Adrenal gland (tissue), 12 donors: Measurements from ENCODE around the gene SLC1A1. TPM values are rescaled to one million over a fixed set of nuclear protein-coding genes. Genes with fewer than 3 reads are reported as not detected.

Experiments
- DNase-seq, 7 donors: peaks; one replicate each; pipeline ENCODE4 v3.0.0-alpha.2; 2019 to 2020
- H3K27ac ChIP-seq, 5 donors: fragments of 200-600 bp; sonication (generic) in 4 of 5; 1 replicate in 3 of 5; 2 replicates in 2 of 5; pipeline versions ENCODE4 v1.5.1 to v1.8.0; 2016 to 2020; ENCODE audit warnings: mild to moderate bottlenecking in 1 of 5
- H3K27me3 ChIP-seq: fragments of 200-600 bp; 2 replicates; pipeline ENCODE4 v1.8.0; 2021
- H3K36me3 ChIP-seq, 2 donors: fragments of 200-600 bp; replicated peaks in 1 of 2; 1 replicate in 1 of 2; 2 replicates in 1 of 2; pipeline versions ENCODE4 v1.5.1 to v1.8.0; 2018 to 2022
- H3K4me1 ChIP-seq, 2 donors: fragments of 200-600 bp; replicated peaks in 1 of 2; 1 replicate in 1 of 2; 2 replicates in 1 of 2; pipeline versions ENCODE4 v1.5.1 to v1.8.0; 2018 to 2021
- H3K4me3 ChIP-seq, 4 donors: fragments of 200-600 bp; sonication (generic) in 3 of 4; one replicate each; pipeline ENCODE4 v1.5.1; 2016 to 2018
- H3K9me3 ChIP-seq, 3 donors: fragments of 200-600 bp; sonication (generic) in 1 of 3; replicated peaks in 1 of 3; 1 replicate in 2 of 3; 2 replicates in 1 of 3; pipeline versions ENCODE4 v1.5.1 to v1.8.0; 2016 to 2021
- CTCF ChIP-seq, 6 experiments: fragments of 450-650 bp in 4 of 6; fragments of 200-600 bp in 2 of 6; sonication (generic) in 1 of 6; IDR thresholded peaks; 1 replicate in 5 of 6; 2 replicates in 1 of 6; pipeline versions ENCODE4 v1.5.1 to v1.8.0; 2016 to 2021; ENCODE audit warnings: antibody characterized with exemption in 6 of 6, mild to moderate bottlenecking in 2 of 6, moderate library complexity in 1 of 6
- POLR2A ChIP-seq, 2 donors: fragments of 450-650 bp; IDR thresholded peaks; one replicate each; pipeline ENCODE4 v1.6.1; 2017; ENCODE audit warnings: antibody characterized with exemption in 2 of 2, mild to moderate bottlenecking in 2 of 2, moderate library complexity in 1 of 2
- whole genome bisulfite sequencing, 4 donors: extraction: QIAGEN DNeasy Blood & Tissue Kit in 2 of 4; methylation state at CpG; one replicate each; pipeline versions ENCODE4 v1.1.5 to v1.1.7; 2013 to 2017; 5-methylcytosine and 5-hydroxymethylcytosine counted together
- intact Hi-C, 2 donors: fragments of 100-400 bp; cut with DNase I; formaldehyde crosslinking; loops; one replicate each; pipeline versions ENCODE4 v1.14.1 to v1.15.0; 2022 to 2023
- polyA plus RNA-seq, 3 donors: library from polyadenylated mRNA; stranded (reverse); fragments of 200-250 nt in 2 of 3; fragments of 350-450 nt in 1 of 3; fragmentation: Illumina TruSeq in 1 of 3; extraction: RNeasy Lipid Tissue Mini Kit (QIAGEN cat#74804) in 1 of 3; gene quantifications; one replicate each; pipeline ENCODE4 v1.2.3, GENCODE V29; 2013 to 2014
- total RNA-seq, 9 donors: library from RNA; depleted of rRNA in 4 of 9; stranded (reverse); fragments of >200 nt in 4 of 9; fragments of 120-200 nt in 1 of 9; fragmentation: NEBNext Ultra II Directional in 1 of 9; extraction: Animal tissue kit (Norgen Biotek cat#: 25700) in 1 of 9; gene quantifications; one replicate each; pipeline versions ENCODE4 v1.1.0 to v1.2.4, GENCODE V29; 2013 to 2023
- donor health status: healthy with polysubstance abuse.
- donor health status: Bipolar disorder and iron deficiency.
- donor health status: DM: yes; HTN: yes; CAD: no.
- donor health status: DM: no; HTN: no; CAD: no.
- donor health status: DM: no; HTN: no; CAD: no.
- donor health status: DM: yes; HTN: yes; CAD: no.

SLC1A1 gene
- total and polyA plus RNA-seq, 12 donors = 0.68 to 4.9 (median 1.7) TPM

GRCh38 chr9:4567601-4568000 lies 77.3 kb downstream of the SLC1A1 start:
- WGBS, 4 donors = 74 to 80% (median 77%) methylated on average over 8 of the region's 8 CpGs
- no peak overlapping the region for H3K27ac ChIP-seq
- TF ChIP-seq CTCF (IDR thresholded peaks at IDR 0.05) (no peak), POLR2A (IDR thresholded peaks at IDR 0.05) (no peak)
- no peaks in the 10 kb centered on the region for H3K36me3 ChIP-seq
- no peak overlapping the region for H3K4me3 ChIP-seq
- intact Hi-C loops = no loop called here
- no peaks in the 10 kb centered on the region for H3K9me3 ChIP-seq
- no peak for DNase-seq
- H3K27me3 ChIP-seq = no peaks in the 10 kb centered on the region
- H3K4me1 ChIP-seq = no peaks in the 10 kb centered on the region

GRCh38 chr9:4569101-4569500 lies 78.8 kb downstream of the SLC1A1 start:
- no peak overlapping the region for H3K4me3 ChIP-seq
- intact Hi-C loops = no loop called here
- no peaks in the 10 kb centered on the region for H3K27me3 ChIP-seq
- H3K27ac ChIP-seq = no peak overlapping the region
- no peaks in the 10 kb centered on the region for H3K4me1 ChIP-seq
- TF ChIP-seq CTCF (IDR thresholded peaks at IDR 0.05) (no peak), POLR2A (IDR thresholded peaks at IDR 0.05) (no peak)
- no peaks in the 10 kb centered on the region for H3K36me3 ChIP-seq
- H3K9me3 ChIP-seq = no peaks in the 10 kb centered on the region
- DNase-seq = no peak

- no peak overlapping the region for H3K27ac ChIP-seq
- WGBS, 4 donors = 63 to 70% (median 69%) methylated on average over 5 of the region's 5 CpGs
- no peaks in the 10 kb centered on the region for H3K4me1 ChIP-seq
- no peaks in the 10 kb centered on the region for H3K27me3 ChIP-seq
- H3K9me3 ChIP-seq = no peaks in the 10 kb centered on the region
- H3K4me3 ChIP-seq = no peak overlapping the region
- intact Hi-C loops = no loop called here
- DNase-seq = no peak
- no peak for TF ChIP-seq CTCF (IDR thresholded peaks at IDR 0.05)
- no peak for TF ChIP-seq POLR2A (IDR thresholded peaks at IDR 0.05)
- no peaks in the 10 kb centered on the region for H3K36me3 ChIP-seq
Measured at GRCh38 chr9:4572184-4572826, 82.0 kb downstream of the SLC1A1 start.

GRCh38 chr9:4573176-4573575 lies 82.9 kb downstream of the SLC1A1 start:
- intact Hi-C loops = no loop called here

More at GRCh38 chr9:4573176-4573575, 82.9 kb downstream of the SLC1A1 start:
- H3K4me1 ChIP-seq = no peaks in the 10 kb centered on the region
- no peak overlapping the region for H3K27ac ChIP-seq
- no peaks in the 10 kb centered on the region for H3K9me3 ChIP-seq
- no peaks in the 10 kb centered on the region for H3K27me3 ChIP-seq
- no peak overlapping the region for H3K4me3 ChIP-seq
- no peak for TF ChIP-seq POLR2A (IDR thresholded peaks at IDR 0.05)
- no peak for TF ChIP-seq CTCF (IDR thresholded peaks at IDR 0.05)
- H3K36me3 ChIP-seq = no peaks in the 10 kb centered on the region
- 72 to 89% (median 77%) methylated on average over 4 of the region's 4 CpGs for WGBS, 4 donors
- DNase-seq = no peak
